HCT116 (cell line): ENCODE data around the gene LRRC15. TPM values are rescaled to one million over a fixed set of nuclear protein-coding genes. Genes with fewer than 3 reads are reported as not detected.

Experiments
- ATAC-seq: fragments of 200-7000 bp; cut with Tn5 transposase; 2 replicates; pipeline ENCODE4 v1.9.1; 2020; ENCODE audit warnings: mild to moderate bottlenecking, moderate library complexity
- BruUV-seq: library from RNA; stranded (reverse); fragments of 400-500 nt; replicated peaks from 2 replicates; lab custom pipeline; 2021; lab: Mats Ljungman, UMichigan
- CTCF ChIA-PET: fragments of 300-600 bp; sonication (Branson Sonifier 250); formaldehyde crosslinking; loops from one replicate; lab custom pipeline; 2021; ENCODE audit warnings: antibody characterized with exemption; lab: Charles Lee
- POLR2A ChIA-PET: fragments of 300-600, 350-600 bp; sonication (Branson Sonifier 250); formaldehyde crosslinking; loops from one replicate; lab custom pipeline; 2021; ENCODE audit warnings: antibody characterized with exemption; lab: Charles Lee
- RAD21 ChIA-PET, 2 experiments: fragments of 300-600 bp; sonication (Branson Sonifier 250); formaldehyde crosslinking; loops; one replicate each; lab custom pipeline; 2023; ENCODE audit warnings: low total read pairs in 2 of 2; ENCODE audit not compliant: uncharacterized antibody in 2 of 2, unreplicated experiment in 2 of 2, low non-redundant PET in 1 of 2; lab: Charles Lee
- DNase-seq: peaks from one replicate; pipeline ENCODE4 v3.0.0-alpha.2; 2010; ENCODE audit warnings: low read depth, low spot score
- H2AFZ ChIP-seq: fragments of 200-600 bp; shearing (Covaris generic), sonication (generic); 2 replicates; pipeline ENCODE4 v1.6.1; 2017; ENCODE audit warnings: low read depth, mixed run types, mixed read lengths, antibody characterized with exemption, low read length; ENCODE audit not compliant: poor library complexity, severe bottlenecking
- H3K27ac ChIP-seq: 2 replicates; pipeline ENCODE4 v1.5.1; 2012; ENCODE audit warnings: low read depth, low read length
- H3K27me3 ChIP-seq: fragments of 200-600 bp; sonication (generic); 2 replicates; pipeline ENCODE4 v1.6.1; 2016; ENCODE audit warnings: mixed run types, low read length, mixed read lengths; ENCODE audit not compliant: insufficient read depth
- H3K36me3 ChIP-seq, 2 experiments: fragments of 200-500 bp in 1 of 2; fragments of 200-600 bp in 1 of 2; sonication (Bioruptor generic) in 1 of 2; sonication (generic) in 1 of 2; 2 replicates each; pipeline versions ENCODE4 v1.5.1 to v1.6.1; 2014 to 2016; ENCODE audit warnings: low read length in 2 of 2, inconsistent platforms in 1 of 2, mixed read lengths in 1 of 2, mixed run types in 1 of 2; ENCODE audit not compliant: insufficient read depth in 2 of 2, control insufficient read depth in 1 of 2
- H3K4me1 ChIP-seq, 2 experiments: fragments of 200-600 bp in 1 of 2; sonication (generic) in 1 of 2; 2 replicates each; pipeline versions ENCODE4 v1.5.1 to v1.6.1; 2012 to 2017; ENCODE audit warnings: low read length in 2 of 2, inconsistent platforms in 1 of 2, mild to moderate bottlenecking in 1 of 2, mixed read lengths in 1 of 2, mixed run types in 1 of 2, moderate library complexity in 1 of 2; ENCODE audit not compliant: insufficient read depth in 2 of 2, control insufficient read depth in 1 of 2
- H3K4me2 ChIP-seq: fragments of 200-600 bp; sonication (generic); 2 replicates; pipeline ENCODE4 v1.6.1; 2017; ENCODE audit warnings: mixed run types, low read length, mixed read lengths
- H3K4me3 ChIP-seq, 2 experiments: fragments of 200-600 bp in 1 of 2; sonication (generic) in 1 of 2; replicated peaks in 1 of 2; 2 replicates each; pipeline ENCODE4 v1.5.1; 2011 to 2016; ENCODE audit warnings: low read length in 2 of 2, control low read depth in 1 of 2, low read depth in 1 of 2, mild to moderate bottlenecking in 1 of 2, mixed read lengths in 1 of 2, mixed run types in 1 of 2
- H3K79me2 ChIP-seq: fragments of 200-600 bp; sonication (generic); 2 replicates; pipeline ENCODE4 v1.6.1; 2017; ENCODE audit warnings: mild to moderate bottlenecking, mixed run types, low read length, moderate library complexity, mixed read lengths; ENCODE audit not compliant: insufficient read depth
- H3K9ac ChIP-seq: fragments of 200-600 bp; sonication (generic); 2 replicates; pipeline ENCODE4 v1.6.1; 2016; ENCODE audit warnings: low read length, mixed read lengths
- H3K9me2 ChIP-seq: fragments of 200-600 bp; sonication (generic), shearing (Covaris generic); 2 replicates; pipeline ENCODE4 v1.6.1; 2017; ENCODE audit warnings: mixed run types, mild to moderate bottlenecking, moderate library complexity; ENCODE audit not compliant: insufficient read depth
- H3K9me3 ChIP-seq, 2 experiments: fragments of 200-500 bp in 1 of 2; fragments of 200-600 bp in 1 of 2; sonication (Bioruptor generic) in 1 of 2; sonication (generic) in 1 of 2; 2 replicates each; pipeline ENCODE4 v1.6.1; 2014 to 2017; ENCODE audit warnings: low read length in 2 of 2, mixed read lengths in 2 of 2, inconsistent platforms in 1 of 2, low read depth in 1 of 2, mild to moderate bottlenecking in 1 of 2, mixed run types in 1 of 2, moderate library complexity in 1 of 2; ENCODE audit not compliant: control insufficient read depth in 1 of 2, insufficient read depth in 1 of 2
- H4K20me1 ChIP-seq: fragments of 200-600 bp; sonication (generic), shearing (Covaris generic); 2 replicates; pipeline ENCODE4 v1.6.1; 2017; ENCODE audit warnings: mixed run types, mild to moderate bottlenecking, moderate library complexity; ENCODE audit not compliant: insufficient read depth
- CBX3 ChIP-seq: IDR thresholded peaks from 2 replicates; pipeline ENCODE4 v1.6.1; 2012; ENCODE audit warnings: low read depth
- CTCF ChIP-seq, 3 experiments: fragments of 200-600 bp in 1 of 3; sonication (generic) in 1 of 3; IDR thresholded peaks in 2 of 3; conservative IDR thresholded peaks in 1 of 3; 2 replicates each; pipeline ENCODE4 v1.5.1; 2012 to 2017; ENCODE audit warnings: low read depth in 2 of 3, low read length in 2 of 3, antibody characterized with exemption in 1 of 3, borderline replicate concordance in 1 of 3, control low read depth in 1 of 3, mild to moderate bottlenecking in 1 of 3, mixed read lengths in 1 of 3, mixed run types in 1 of 3, moderate library complexity in 1 of 3; ENCODE audit not compliant: insufficient read depth in 1 of 3
- EGR1 ChIP-seq: IDR thresholded peaks from 2 replicates; pipeline ENCODE4 v1.6.1; 2012; ENCODE audit warnings: low read depth
- ELF1 ChIP-seq: IDR thresholded peaks from 2 replicates; pipeline ENCODE4 v1.6.1; 2012; ENCODE audit warnings: low read depth, borderline replicate concordance
- EZH2 ChIP-seq: fragments of 200-600 bp; sonication (generic); IDR thresholded peaks from 2 replicates; pipeline ENCODE4 v1.6.1; 2017; ENCODE audit warnings: antibody characterized with exemption, mixed run types
- EZH2phosphoT487 ChIP-seq: fragments of 200-600 bp; IDR thresholded peaks from 2 replicates; pipeline ENCODE4 v1.6.1; 2018; ENCODE audit warnings: antibody characterized with exemption, borderline replicate concordance
- FOSL1 ChIP-seq: IDR thresholded peaks from 2 replicates; pipeline ENCODE4 v1.6.1; 2012; ENCODE audit warnings: low read depth
- JUND ChIP-seq: IDR thresholded peaks from 2 replicates; pipeline ENCODE4 v1.6.1; 2012
- POLR2A ChIP-seq: IDR thresholded peaks from 2 replicates; pipeline ENCODE4 v1.7.0; 2011; ENCODE audit warnings: borderline replicate concordance; ENCODE audit not compliant: insufficient read depth, insufficient read length; ENCODE audit errors: extremely low read depth
- POLR2AphosphoS5 ChIP-seq: IDR thresholded peaks from 2 replicates; pipeline ENCODE4 v1.6.1; 2011; ENCODE audit warnings: mild to moderate bottlenecking, low read depth, low read length, moderate library complexity
- RAD21 ChIP-seq: IDR thresholded peaks from 2 replicates; pipeline ENCODE4 v1.6.1; 2012; ENCODE audit warnings: low read depth, mild to moderate bottlenecking
- SIN3A ChIP-seq: IDR thresholded peaks from 2 replicates; pipeline ENCODE4 v1.6.1; 2012; ENCODE audit warnings: low read depth
- SRF ChIP-seq: IDR thresholded peaks from 2 replicates; pipeline ENCODE4 v1.6.1; 2012; ENCODE audit warnings: low read depth
- TCF7L2 ChIP-seq: IDR thresholded peaks from 2 replicates; pipeline ENCODE4 v1.7.0; 2011; ENCODE audit warnings: borderline replicate concordance, inconsistent platforms; ENCODE audit not compliant: insufficient read depth, insufficient read length; ENCODE audit errors: extremely low read depth
- ZFX ChIP-seq: fragments of 450-650 bp; IDR thresholded peaks from 2 replicates; pipeline ENCODE4 v1.6.1; 2017
- ZNF274 ChIP-seq: fragments of 200-500 bp; sonication (Bioruptor generic); IDR thresholded peaks from 2 replicates; pipeline ENCODE4 v1.6.1; 2014; ENCODE audit warnings: mild to moderate bottlenecking, low read depth, low read length, inconsistent platforms
- intact Hi-C: fragments of 100-400 bp; cut with micrococcal nuclease; formaldehyde crosslinking; loops from 2 replicates; pipeline ENCODE4 v1.10.0; 2022
- total RNA-seq: library from RNA; stranded (reverse); gene quantifications from one replicate; pipeline ENCODE4 v1.2.1, GENCODE V29; 2021; ENCODE audit not compliant: unreplicated experiment

The LRRC15 gene
- total RNA-seq, 1 experiment from 2014 or later: not detected

GRCh38 chr3:194382196-194382891 is 12.8 kb upstream of the LRRC15 start:
- ATAC-seq (no peak), DNase-seq (no peak)
- Histone ChIP-seq H3K27me3 (no peaks in the 10 kb centered on the region), H3K27ac (no peak overlapping the region), H3K9me3 (no peaks in the 10 kb centered on the region), H3K4me2 (no peak overlapping the region), H3K79me2 (no peaks in the 10 kb centered on the region), H2AFZ (no peak overlapping the region), H3K9me2 (no peaks in the 10 kb centered on the region), H3K4me3 (no peak overlapping the region), H3K4me1 (peaks cover 0 to 6% of the 10 kb centered on the region in 2 experiments; a peak in 1 of 4 replicates), H3K9ac (no peak overlapping the region), H4K20me1 (no peaks in the 10 kb centered on the region), H3K36me3 (no peaks in the 10 kb centered on the region)
- ChIA-PET CTCF (interaction anchor here (0.6 kb wide), 1 partner anchor 33 kb away, joined by 4 read pairs; no protein-coding TSS in a partner anchor), POLR2A (no interaction called here), RAD21 (no interaction called here)
- no TSS peak for BruUV-seq
- intact Hi-C loops: no loop called here
- TF ChIP-seq POLR2A (no peak), POLR2AphosphoS5 (no peak), SRF (no peak), EZH2phosphoT487 (no peak), ELF1 (no peak), ZNF274 (no peak), CTCF (IDR thresholded peaks at IDR 0.05 in 2 of 3, conservative IDR thresholded peaks at IDR 0.05 in 1 of 3; ENCODE audit: borderline replicate concordance in 1 of 3, insufficient read depth in 1 of 3, low read depth in 2 of 3, low read length in 2 of 3) (no peak), RAD21 (no peak), EGR1 (no peak), CBX3 (no peak), EZH2 (no peak), JUND (no peak), SIN3A (no peak), ZFX (no peak), FOSL1 (no peak), TCF7L2 (no peak)
